GM19193 (cell line): ENCODE data around the gene ALCAM.

ENCODE experiments used
- POLR2A ChIP-seq: IDR thresholded peaks from 4 replicates; pipeline ENCODE4 v1.6.1; 2011; ENCODE audit not compliant: insufficient read depth, insufficient read length; ENCODE audit errors: extremely low read depth

The ALCAM gene

GRCh38 chr3:105593315-105593714 lies 226.6 kb downstream of the ALCAM start:
- TF ChIP-seq POLR2A = no peak

GRCh38 chr3:105594219-105594618 lies 227.5 kb downstream of the ALCAM start:
- TF ChIP-seq POLR2A = no peak

GRCh38 chr3:105598042-105598796 lies 231.5 kb downstream of the ALCAM start:
- TF ChIP-seq POLR2A = no peak

GRCh38 chr3:105599350-105599749 lies 232.6 kb downstream of the ALCAM start:
- TF ChIP-seq POLR2A = no peak

GRCh38 chr3:105606016-105606415 lies 239.3 kb downstream of the ALCAM start:
- no peak for TF ChIP-seq POLR2A

GRCh38 chr3:105608623-105609022 lies 241.9 kb downstream of the ALCAM start:
- no peak for TF ChIP-seq POLR2A

GRCh38 chr3:105610473-105610872 lies 243.8 kb downstream of the ALCAM start:
- TF ChIP-seq POLR2A = no peak

- TF ChIP-seq POLR2A = no peak
These were observed 244.8 kb downstream of the ALCAM start for GRCh38 chr3:105611304-105612192.

GRCh38 chr3:105613120-105613519 lies 246.4 kb downstream of the ALCAM start:
- no peak for TF ChIP-seq POLR2A

- no peak for TF ChIP-seq POLR2A
These were observed 247.8 kb downstream of the ALCAM start for GRCh38 chr3:105614288-105615030.

- no peak for TF ChIP-seq POLR2A
These were observed 249.1 kb downstream of the ALCAM start for GRCh38 chr3:105615814-105616213.

- no peak for TF ChIP-seq POLR2A
These were observed 249.8 kb downstream of the ALCAM start for GRCh38 chr3:105616374-105617121.

- no peak for TF ChIP-seq POLR2A
These were observed 251.8 kb downstream of the ALCAM start for GRCh38 chr3:105618556-105618955.

GRCh38 chr3:105619651-105620050 lies 252.9 kb downstream of the ALCAM start:
- no peak for TF ChIP-seq POLR2A
